GM23338 (cell line): Measurements from ENCODE around the gene ERAP2.

Source experiments
- CREB1 ChIP-seq: fragments of 250-450 bp; sonication (Bioruptor Pico); IDR thresholded peaks from 2 replicates; pipeline ENCODE4 v1.5.0; 2020; ENCODE audit warnings: low read depth, mild to moderate bottlenecking, moderate library complexity
- CTCF ChIP-seq, 2 experiments: fragments of 200-600 bp in 1 of 2; sonication (generic) in 1 of 2; conservative IDR thresholded peaks; 2 replicates each; pipeline versions ENCODE4 v1.5.1 to v1.6.1; 2016 to 2017; ENCODE audit warnings: antibody characterized with exemption in 2 of 2, low read depth in 2 of 2, mild to moderate bottlenecking in 2 of 2, moderate library complexity in 1 of 2
- EZH2 ChIP-seq: fragments of 200-600 bp; sonication (generic); IDR thresholded peaks from one replicate; pipeline ENCODE4 v1.8.0; 2017; ENCODE audit warnings: antibody characterized with exemption, mild to moderate bottlenecking, low read depth; ENCODE audit not compliant: unreplicated experiment
- EZH2phosphoT487 ChIP-seq: fragments of 200-600 bp; sonication (generic); IDR thresholded peaks from one replicate; pipeline ENCODE4 v1.8.1; 2018; ENCODE audit warnings: antibody characterized with exemption; ENCODE audit not compliant: unreplicated experiment
- POLR2AphosphoS5 ChIP-seq: IDR thresholded peaks from 2 replicates; pipeline ENCODE4 v1.6.1; 2016; ENCODE audit warnings: antibody characterized with exemption, low read depth
- REST ChIP-seq: IDR thresholded peaks from one replicate; pipeline ENCODE4 v1.6.1; 2018; ENCODE audit warnings: antibody characterized with exemption; ENCODE audit not compliant: unreplicated experiment
- STAT1 ChIP-seq: IDR thresholded peaks from one replicate; pipeline ENCODE4 v1.6.1; 2016; ENCODE audit warnings: antibody characterized with exemption; ENCODE audit not compliant: unreplicated experiment
- ZNF114 ChIP-seq: fragments of 250-450 bp; sonication (Bioruptor Pico); IDR thresholded peaks from 2 replicates; pipeline ENCODE4 v1.5.0; 2020; ENCODE audit warnings: mild to moderate bottlenecking, moderate library complexity
- ZNF331 ChIP-seq: fragments of 250-450 bp; sonication (Bioruptor Pico); IDR thresholded peaks from 2 replicates; pipeline ENCODE4 v1.5.0; 2020; ENCODE audit warnings: low read depth, mild to moderate bottlenecking, moderate library complexity
- TF ChIP-seq, protein P1 (sequence below): IDR thresholded peaks from 2 replicates; pipeline ENCODE4 v1.6.1; 2016; ENCODE audit warnings: antibody characterized with exemption

GRCh38 chr5:96943799-96944198, 67.5 kb downstream of the ERAP2 start:
- TF ChIP-seq EZH2 = no peak
- no peak for TF ChIP-seq POLR2AphosphoS5
- TF ChIP-seq REST = no peak
- TF ChIP-seq EZH2phosphoT487 = no peak
- TF ChIP-seq CTCF (conservative IDR thresholded peaks at IDR 0.05; ENCODE audit: low read depth in 2 of 2) = no peak
- TF ChIP-seq CREB1 (CRISPR knock-in tag) = no peak
- TF ChIP-seq, protein P1, sequence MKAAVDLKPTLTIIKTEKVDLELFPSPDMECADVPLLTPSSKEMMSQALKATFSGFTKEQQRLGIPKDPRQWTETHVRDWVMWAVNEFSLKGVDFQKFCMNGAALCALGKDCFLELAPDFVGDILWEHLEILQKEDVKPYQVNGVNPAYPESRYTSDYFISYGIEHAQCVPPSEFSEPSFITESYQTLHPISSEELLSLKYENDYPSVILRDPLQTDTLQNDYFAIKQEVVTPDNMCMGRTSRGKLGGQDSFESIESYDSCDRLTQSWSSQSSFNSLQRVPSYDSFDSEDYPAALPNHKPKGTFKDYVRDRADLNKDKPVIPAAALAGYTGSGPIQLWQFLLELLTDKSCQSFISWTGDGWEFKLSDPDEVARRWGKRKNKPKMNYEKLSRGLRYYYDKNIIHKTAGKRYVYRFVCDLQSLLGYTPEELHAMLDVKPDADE = no peak
- no peak for TF ChIP-seq STAT1
- TF ChIP-seq ZNF331 (CRISPR knock-in tag) = no peak
- TF ChIP-seq ZNF114 (CRISPR knock-in tag) = no peak
